GM23248 (cell line): ENCODE data around the gene KLHDC8B.

ENCODE experiments used
- EZH2 ChIP-seq: fragments of 200-600 bp; sonication (generic); IDR thresholded peaks from 2 replicates; pipeline ENCODE4 v1.6.1; 2018; ENCODE audit warnings: antibody characterized with exemption, mild to moderate bottlenecking; ENCODE audit not compliant: insufficient read depth, poor library complexity, severe bottlenecking
- EZH2phosphoT487 ChIP-seq: fragments of 200-600 bp; sonication (generic); IDR thresholded peaks from 2 replicates; pipeline ENCODE4 v1.6.1; 2018; ENCODE audit warnings: antibody characterized with exemption, moderate library complexity, mild to moderate bottlenecking, low read depth; ENCODE audit not compliant: insufficient read depth

- TF ChIP-seq EZH2phosphoT487, result no peak
- no peak for TF ChIP-seq EZH2
Observed at GRCh38 chr3:49133226-49133951, 38.0 kb upstream of the KLHDC8B start.
